Pancreas (tissue), 10 donors: Measurements from ENCODE around the gene GALK1. TPM values are rescaled to one million over a fixed set of nuclear protein-coding genes. Genes with fewer than 3 reads are reported as not detected.

Experiments
- ATAC-seq, 4 donors: fragments of 200-7000 bp; cut with Tn5 transposase; one replicate each; pipeline versions ENCODE4 v1.8.0 to v1.9.1; 2020; ENCODE audit warnings: mild to moderate bottlenecking in 4 of 4, moderate library complexity in 4 of 4
- DNase-seq, 6 donors: peaks; one replicate each; pipeline ENCODE4 v3.0.0-alpha.2; 2020
- FAIRE-seq: peaks from 2 replicates; lab custom pipeline; 2012; peaks lifted over from hg19 to GRCh38; lab: Jason Lieb, UNC
- H3K27ac ChIP-seq, 4 donors: fragments of 200-600 bp; sonication (generic); 1 replicate in 3 of 4; 2 replicates in 1 of 4; pipeline versions ENCODE4 v1.5.0 to v1.8.0; 2020
- H3K27me3 ChIP-seq, 4 donors: fragments of 200-600 bp; one replicate each; pipeline ENCODE4 v1.8.0; 2021
- H3K36me3 ChIP-seq, 3 donors: fragments of 200-600 bp; sonication (generic) in 1 of 3; one replicate each; pipeline versions ENCODE4 v1.5.0 to v1.8.0; 2020 to 2021
- H3K4me1 ChIP-seq, 3 donors: fragments of 200-600 bp; one replicate each; pipeline ENCODE4 v1.8.0; 2021
- H3K4me3 ChIP-seq, 4 donors: fragments of 200-600 bp; sonication (generic) in 2 of 4; one replicate each; pipeline versions ENCODE4 v1.5.0 to v1.8.0; 2020 to 2021
- H3K9me3 ChIP-seq, 4 donors: fragments of 200-600 bp; one replicate each; pipeline ENCODE4 v1.8.0; 2021
- WGBS, 2 donors: extraction: QIAGEN DNeasy Blood & Tissue Kit; methylation state at CpG; one replicate each; pipeline ENCODE4 v1.1.7; 2013; 5-methylcytosine and 5-hydroxymethylcytosine counted together
- intact Hi-C, 3 donors: fragments of 100-400 bp; cut with DNase I; formaldehyde crosslinking; loops; one replicate each; pipeline versions ENCODE4 v1.11.1 to v1.14.2; 2022
- polyA plus RNA-seq, 2 donors: library from polyadenylated mRNA; stranded (reverse); fragments of 200-250 nt; gene quantifications; one replicate each; pipeline ENCODE4 v1.2.3, GENCODE V29; 2013
- total RNA-seq, 6 donors: library from RNA; stranded (reverse); fragmentation: NEBNext Ultra II Directional in 4 of 6; extraction: Animal tissue kit (Norgen Biotek cat#: 25700) in 4 of 6; gene quantifications; one replicate each; pipeline versions ENCODE4 v1.2.1 to v1.2.4, GENCODE V29; 2021 to 2023
- TF ChIP-seq, protein P1 (sequence below), 4 donors: fragments of 200-600 bp; sonication (generic) in 3 of 4; IDR thresholded peaks; one replicate each; pipeline versions ENCODE4 v1.5.0 to v1.8.0; 2021; ENCODE audit warnings: antibody characterized with exemption in 4 of 4
- donor health status: healthy with polysubstance abuse.
- donor health status: DM: no; HTN: no; CAD: no; lungs with moderate emphysema.
- donor health status: DM: no; HTN: no; CAD: no.
- donor health status: control.
- donor health status: control.
- donor health status: Bipolar disorder and iron deficiency.
- donor health status: DM: yes; HTN: yes; CAD: no.
- donor health status: DM: no; HTN: no; CAD: no.
- donor health status: DM: no; HTN: no; CAD: no.
- donor health status: DM: yes; HTN: yes; CAD: no.

Gene GALK1
- total and polyA plus RNA-seq, 8 donors: 18.0 to 29.8 (median 21.0) TPM

DNA sequence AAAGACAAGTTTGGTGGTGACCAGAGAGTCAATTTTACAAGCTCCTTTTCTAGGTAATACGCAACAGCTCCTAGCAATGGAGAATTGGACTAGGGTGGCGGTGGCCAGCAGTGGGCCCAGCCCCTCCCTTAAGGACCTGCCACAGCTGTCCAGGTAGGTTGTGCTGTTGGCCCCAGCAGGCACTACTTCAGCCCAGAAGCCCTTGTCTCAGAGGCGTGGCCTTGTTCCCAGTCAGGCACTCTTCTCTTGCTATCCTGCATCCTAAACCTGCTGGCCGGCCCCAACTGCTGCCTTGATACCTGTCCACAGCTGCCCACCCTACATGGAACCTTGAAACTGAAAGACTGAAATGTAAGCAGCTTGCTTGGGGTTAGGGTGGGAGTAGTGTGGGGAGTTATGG is 989 bp upstream of the GALK1 start:
- no peaks in the 10 kb centered on the region for H3K9me3 ChIP-seq
- ATAC-seq (no peak), DNase-seq (peak in 3 of 6 donors; percentile 37 to 50 (median 43)), FAIRE-seq (no peak)
- H3K4me1 ChIP-seq: peaks cover 8 to 15% (median 9%) of the 10 kb centered on the region in 3 donors
- WGBS, 2 donors: 86 to 89% methylated on average over 4 of the region's 4 CpGs
- no peaks in the 10 kb centered on the region for H3K27me3 ChIP-seq
- H3K4me3 ChIP-seq: no peak overlapping the region
- TF ChIP-seq, protein P1, sequence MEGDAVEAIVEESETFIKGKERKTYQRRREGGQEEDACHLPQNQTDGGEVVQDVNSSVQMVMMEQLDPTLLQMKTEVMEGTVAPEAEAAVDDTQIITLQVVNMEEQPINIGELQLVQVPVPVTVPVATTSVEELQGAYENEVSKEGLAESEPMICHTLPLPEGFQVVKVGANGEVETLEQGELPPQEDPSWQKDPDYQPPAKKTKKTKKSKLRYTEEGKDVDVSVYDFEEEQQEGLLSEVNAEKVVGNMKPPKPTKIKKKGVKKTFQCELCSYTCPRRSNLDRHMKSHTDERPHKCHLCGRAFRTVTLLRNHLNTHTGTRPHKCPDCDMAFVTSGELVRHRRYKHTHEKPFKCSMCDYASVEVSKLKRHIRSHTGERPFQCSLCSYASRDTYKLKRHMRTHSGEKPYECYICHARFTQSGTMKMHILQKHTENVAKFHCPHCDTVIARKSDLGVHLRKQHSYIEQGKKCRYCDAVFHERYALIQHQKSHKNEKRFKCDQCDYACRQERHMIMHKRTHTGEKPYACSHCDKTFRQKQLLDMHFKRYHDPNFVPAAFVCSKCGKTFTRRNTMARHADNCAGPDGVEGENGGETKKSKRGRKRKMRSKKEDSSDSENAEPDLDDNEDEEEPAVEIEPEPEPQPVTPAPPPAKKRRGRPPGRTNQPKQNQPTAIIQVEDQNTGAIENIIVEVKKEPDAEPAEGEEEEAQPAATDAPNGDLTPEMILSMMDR (IDR thresholded peaks at IDR 0.05): no peak
- intact Hi-C loops: no loop called here
- peak overlapping the region in 1 of 4 donors; percentile 75 for H3K27ac ChIP-seq
- no peaks in the 10 kb centered on the region for H3K36me3 ChIP-seq

DNA sequence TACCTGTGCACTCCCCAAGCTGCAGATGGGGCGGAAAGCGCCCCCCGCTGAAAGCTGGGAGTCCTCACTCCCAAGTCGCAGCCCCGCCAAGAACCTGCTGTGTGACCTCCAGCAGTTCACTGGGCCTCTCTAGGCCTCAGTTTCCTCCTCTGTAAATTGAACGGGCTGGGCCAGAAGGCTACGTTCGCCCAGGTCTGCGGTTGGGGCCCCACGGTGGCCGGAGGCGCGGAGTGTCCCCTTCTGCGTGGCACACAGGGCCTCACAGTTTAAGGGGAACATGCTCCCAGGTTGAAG is 628 bp downstream of the GALK1 start:
- no peak for FAIRE-seq
- intact Hi-C loops: no loop called here
- Histone ChIP-seq H3K4me3 (peak overlapping the region; percentile 68 to 75 (median 72)), H3K36me3 (no peaks in the 10 kb centered on the region), H3K9me3 (no peaks in the 10 kb centered on the region), H3K4me1 (peaks cover under 1 to 10% (median 8%) of the 10 kb centered on the region in 3 donors), H3K27ac (peak overlapping the region; percentile 56 to 80 (median 76)), H3K27me3 (no peaks in the 10 kb centered on the region)
- no peak for DNase-seq
- TF ChIP-seq, protein P1 (IDR thresholded peaks at IDR 0.05): peak in 2 of 4 donors; percentile 19 to 30
- 8 to 14% methylated on average over 14 of the region's 14 CpGs for WGBS, 2 donors
- no peak for ATAC-seq

DNA sequence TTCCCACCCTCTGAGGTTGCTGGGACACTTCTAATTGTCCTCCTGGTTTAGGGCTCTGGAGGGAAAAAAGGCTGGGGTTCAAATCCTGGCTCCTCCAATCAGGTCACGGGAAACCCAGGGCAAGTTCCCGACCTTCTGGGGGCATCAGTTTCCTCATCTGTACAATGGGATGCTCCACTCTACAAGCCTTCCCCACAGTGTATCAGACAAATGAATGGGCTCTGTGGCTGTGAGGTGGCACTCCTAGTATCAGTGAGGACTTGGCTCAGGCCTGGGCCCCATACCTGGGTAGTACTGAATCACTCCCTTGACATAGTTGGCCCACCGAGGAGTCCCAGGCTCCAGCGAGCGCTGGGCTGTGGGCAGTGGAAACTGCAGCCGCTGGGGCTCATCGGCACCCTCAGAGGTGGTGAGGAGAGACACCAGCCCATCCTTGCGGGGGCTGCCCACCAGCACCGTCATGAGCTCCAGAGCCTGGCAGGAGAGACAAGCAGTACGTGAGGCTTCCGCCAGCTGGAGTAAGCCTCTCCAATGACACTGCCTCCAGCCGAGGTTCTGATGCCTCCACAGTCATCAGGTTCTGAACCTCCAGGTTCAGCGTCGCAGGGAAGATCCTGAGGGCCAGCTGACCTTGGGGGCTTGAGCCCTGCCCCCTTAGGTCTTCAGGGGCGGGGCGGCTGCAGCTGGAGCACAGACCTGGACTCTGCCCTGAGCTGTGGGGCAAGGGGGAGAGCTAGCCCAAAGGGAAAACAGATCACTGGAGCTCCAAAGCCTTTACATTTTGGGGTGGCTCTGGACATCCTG is 1.2 kb downstream of the GALK1 start:
- peak overlapping the region in 3 of 4 donors; percentile 75 to 80 (median 76) for H3K27ac ChIP-seq
- peak overlapping the region; percentile 68 to 75 (median 72) for H3K4me3 ChIP-seq
- no peaks in the 10 kb centered on the region for H3K27me3 ChIP-seq
- peak in 3 of 6 donors; percentile 54 to 70 (median 57) for DNase-seq
- H3K9me3 ChIP-seq: no peaks in the 10 kb centered on the region
- WGBS, 2 donors: 60 to 69% methylated on average over 16 of the region's 16 CpGs
- ATAC-seq: peak; percentile 2 to 30 (median 8)
- peaks cover 0 to 8% (median 8%) of the 10 kb centered on the region in 3 donors for H3K4me1 ChIP-seq
- FAIRE-seq: no peak
- no peaks in the 10 kb centered on the region for H3K36me3 ChIP-seq
- intact Hi-C loops: no loop called here
- TF ChIP-seq, protein P1 (IDR thresholded peaks at IDR 0.05): no peak

DNA sequence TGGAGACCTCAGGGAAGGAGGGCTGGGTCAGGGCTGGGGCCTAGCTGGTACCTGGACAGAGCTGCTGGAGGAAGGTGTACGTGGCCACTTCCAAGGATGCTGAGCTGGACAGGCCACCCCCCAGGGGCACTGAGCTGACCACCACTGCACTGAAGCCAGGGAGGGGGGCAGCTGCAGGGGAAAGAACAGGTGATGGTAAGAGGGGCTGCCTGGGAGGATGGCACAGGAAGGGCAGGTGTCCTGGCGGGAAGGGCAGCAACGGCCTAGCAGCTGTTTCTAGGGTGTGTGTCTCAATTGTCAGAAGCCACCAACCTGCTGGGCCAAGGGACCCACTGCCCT is 1.8 kb downstream of the GALK1 start:
- peaks cover 0 to 4% (median 3%) of the 10 kb centered on the region in 3 donors for H3K36me3 ChIP-seq
- peaks cover 0 to 8% (median 8%) of the 10 kb centered on the region in 3 donors for H3K4me1 ChIP-seq
- DNase-seq (peak in 2 of 6 donors; percentile 30 to 63), ATAC-seq (no peak), FAIRE-seq (no peak)
- intact Hi-C loops: no loop called here
- no peak overlapping the region for H3K27ac ChIP-seq
- no peaks in the 10 kb centered on the region for H3K27me3 ChIP-seq
- no peaks in the 10 kb centered on the region for H3K9me3 ChIP-seq
- 71 to 75% methylated on average over 3 of the region's 3 CpGs for WGBS, 2 donors
- no peak overlapping the region for H3K4me3 ChIP-seq
- TF ChIP-seq, protein P1 (IDR thresholded peaks at IDR 0.05): no peak
